HCT116 (cell line): ENCODE data around the gene CTBP2. TPM values are rescaled to one million over a fixed set of nuclear protein-coding genes. Genes with fewer than 3 reads are reported as not detected.

ENCODE experiments used
- ATAC-seq: fragments of 200-7000 bp; cut with Tn5 transposase; 2 replicates; pipeline ENCODE4 v1.9.1; 2020; ENCODE audit warnings: mild to moderate bottlenecking, moderate library complexity
- BruUV-seq: library from RNA; stranded (reverse); fragments of 400-500 nt; replicated peaks from 2 replicates; lab custom pipeline; 2021; lab: Mats Ljungman, UMichigan
- CTCF ChIA-PET: fragments of 300-600 bp; sonication (Branson Sonifier 250); formaldehyde crosslinking; loops from one replicate; lab custom pipeline; 2021; ENCODE audit warnings: antibody characterized with exemption; lab: Charles Lee
- POLR2A ChIA-PET: fragments of 300-600, 350-600 bp; sonication (Branson Sonifier 250); formaldehyde crosslinking; loops from one replicate; lab custom pipeline; 2021; ENCODE audit warnings: antibody characterized with exemption; lab: Charles Lee
- RAD21 ChIA-PET, 2 experiments: fragments of 300-600 bp; sonication (Branson Sonifier 250); formaldehyde crosslinking; loops; one replicate each; lab custom pipeline; 2023; ENCODE audit warnings: low total read pairs in 2 of 2; ENCODE audit not compliant: uncharacterized antibody in 2 of 2, unreplicated experiment in 2 of 2, low non-redundant PET in 1 of 2; lab: Charles Lee
- DNase-seq: peaks from one replicate; pipeline ENCODE4 v3.0.0-alpha.2; 2010; ENCODE audit warnings: low read depth, low spot score
- H2AFZ ChIP-seq: fragments of 200-600 bp; shearing (Covaris generic), sonication (generic); 2 replicates; pipeline ENCODE4 v1.6.1; 2017; ENCODE audit warnings: low read depth, mixed run types, mixed read lengths, antibody characterized with exemption, low read length; ENCODE audit not compliant: poor library complexity, severe bottlenecking
- H3K27ac ChIP-seq: 2 replicates; pipeline ENCODE4 v1.5.1; 2012; ENCODE audit warnings: low read depth, low read length
- H3K27me3 ChIP-seq: fragments of 200-600 bp; sonication (generic); 2 replicates; pipeline ENCODE4 v1.6.1; 2016; ENCODE audit warnings: mixed run types, low read length, mixed read lengths; ENCODE audit not compliant: insufficient read depth
- H3K36me3 ChIP-seq, 2 experiments: fragments of 200-500 bp in 1 of 2; fragments of 200-600 bp in 1 of 2; sonication (Bioruptor generic) in 1 of 2; sonication (generic) in 1 of 2; 2 replicates each; pipeline versions ENCODE4 v1.5.1 to v1.6.1; 2014 to 2016; ENCODE audit warnings: low read length in 2 of 2, inconsistent platforms in 1 of 2, mixed read lengths in 1 of 2, mixed run types in 1 of 2; ENCODE audit not compliant: insufficient read depth in 2 of 2, control insufficient read depth in 1 of 2
- H3K4me1 ChIP-seq, 2 experiments: fragments of 200-600 bp in 1 of 2; sonication (generic) in 1 of 2; 2 replicates each; pipeline versions ENCODE4 v1.5.1 to v1.6.1; 2012 to 2017; ENCODE audit warnings: low read length in 2 of 2, inconsistent platforms in 1 of 2, mild to moderate bottlenecking in 1 of 2, mixed read lengths in 1 of 2, mixed run types in 1 of 2, moderate library complexity in 1 of 2; ENCODE audit not compliant: insufficient read depth in 2 of 2, control insufficient read depth in 1 of 2
- H3K4me2 ChIP-seq: fragments of 200-600 bp; sonication (generic); 2 replicates; pipeline ENCODE4 v1.6.1; 2017; ENCODE audit warnings: mixed run types, low read length, mixed read lengths
- H3K4me3 ChIP-seq, 2 experiments: fragments of 200-600 bp in 1 of 2; sonication (generic) in 1 of 2; replicated peaks in 1 of 2; 2 replicates each; pipeline ENCODE4 v1.5.1; 2011 to 2016; ENCODE audit warnings: low read length in 2 of 2, control low read depth in 1 of 2, low read depth in 1 of 2, mild to moderate bottlenecking in 1 of 2, mixed read lengths in 1 of 2, mixed run types in 1 of 2
- H3K79me2 ChIP-seq: fragments of 200-600 bp; sonication (generic); 2 replicates; pipeline ENCODE4 v1.6.1; 2017; ENCODE audit warnings: mild to moderate bottlenecking, mixed run types, low read length, moderate library complexity, mixed read lengths; ENCODE audit not compliant: insufficient read depth
- H3K9ac ChIP-seq: fragments of 200-600 bp; sonication (generic); 2 replicates; pipeline ENCODE4 v1.6.1; 2016; ENCODE audit warnings: low read length, mixed read lengths
- H3K9me2 ChIP-seq: fragments of 200-600 bp; sonication (generic), shearing (Covaris generic); 2 replicates; pipeline ENCODE4 v1.6.1; 2017; ENCODE audit warnings: mixed run types, mild to moderate bottlenecking, moderate library complexity; ENCODE audit not compliant: insufficient read depth
- H3K9me3 ChIP-seq, 2 experiments: fragments of 200-500 bp in 1 of 2; fragments of 200-600 bp in 1 of 2; sonication (Bioruptor generic) in 1 of 2; sonication (generic) in 1 of 2; 2 replicates each; pipeline ENCODE4 v1.6.1; 2014 to 2017; ENCODE audit warnings: low read length in 2 of 2, mixed read lengths in 2 of 2, inconsistent platforms in 1 of 2, low read depth in 1 of 2, mild to moderate bottlenecking in 1 of 2, mixed run types in 1 of 2, moderate library complexity in 1 of 2; ENCODE audit not compliant: control insufficient read depth in 1 of 2, insufficient read depth in 1 of 2
- H4K20me1 ChIP-seq: fragments of 200-600 bp; sonication (generic), shearing (Covaris generic); 2 replicates; pipeline ENCODE4 v1.6.1; 2017; ENCODE audit warnings: mixed run types, mild to moderate bottlenecking, moderate library complexity; ENCODE audit not compliant: insufficient read depth
- CBX3 ChIP-seq: IDR thresholded peaks from 2 replicates; pipeline ENCODE4 v1.6.1; 2012; ENCODE audit warnings: low read depth
- CTCF ChIP-seq, 3 experiments: fragments of 200-600 bp in 1 of 3; sonication (generic) in 1 of 3; IDR thresholded peaks in 2 of 3; conservative IDR thresholded peaks in 1 of 3; 2 replicates each; pipeline ENCODE4 v1.5.1; 2012 to 2017; ENCODE audit warnings: low read depth in 2 of 3, low read length in 2 of 3, antibody characterized with exemption in 1 of 3, borderline replicate concordance in 1 of 3, control low read depth in 1 of 3, mild to moderate bottlenecking in 1 of 3, mixed read lengths in 1 of 3, mixed run types in 1 of 3, moderate library complexity in 1 of 3; ENCODE audit not compliant: insufficient read depth in 1 of 3
- EGR1 ChIP-seq: IDR thresholded peaks from 2 replicates; pipeline ENCODE4 v1.6.1; 2012; ENCODE audit warnings: low read depth
- EZH2 ChIP-seq: fragments of 200-600 bp; sonication (generic); IDR thresholded peaks from 2 replicates; pipeline ENCODE4 v1.6.1; 2017; ENCODE audit warnings: antibody characterized with exemption, mixed run types
- EZH2phosphoT487 ChIP-seq: fragments of 200-600 bp; IDR thresholded peaks from 2 replicates; pipeline ENCODE4 v1.6.1; 2018; ENCODE audit warnings: antibody characterized with exemption, borderline replicate concordance
- FOSL1 ChIP-seq: IDR thresholded peaks from 2 replicates; pipeline ENCODE4 v1.6.1; 2012; ENCODE audit warnings: low read depth
- MAX ChIP-seq: IDR thresholded peaks from 2 replicates; pipeline ENCODE4 v1.6.1; 2012
- RAD21 ChIP-seq: IDR thresholded peaks from 2 replicates; pipeline ENCODE4 v1.6.1; 2012; ENCODE audit warnings: low read depth, mild to moderate bottlenecking
- REST ChIP-seq: IDR thresholded peaks from 2 replicates; pipeline ENCODE4 v1.6.1; 2012; ENCODE audit warnings: low read depth
- TCF7L2 ChIP-seq: IDR thresholded peaks from 2 replicates; pipeline ENCODE4 v1.7.0; 2011; ENCODE audit warnings: borderline replicate concordance, inconsistent platforms; ENCODE audit not compliant: insufficient read depth, insufficient read length; ENCODE audit errors: extremely low read depth
- YY1 ChIP-seq: IDR thresholded peaks from 2 replicates; pipeline ENCODE4 v1.6.1; 2011; ENCODE audit warnings: low read length, low read depth, moderate library complexity, mild to moderate bottlenecking; ENCODE audit not compliant: insufficient replicate concordance; ENCODE audit errors: extremely low read depth
- ZBTB33 ChIP-seq: IDR thresholded peaks from 2 replicates; pipeline ENCODE4 v1.6.1; 2011; ENCODE audit warnings: mild to moderate bottlenecking, low read length, moderate library complexity; ENCODE audit not compliant: insufficient replicate concordance; ENCODE audit errors: extremely low read depth
- ZFX ChIP-seq: fragments of 450-650 bp; IDR thresholded peaks from 2 replicates; pipeline ENCODE4 v1.6.1; 2017
- ZNF274 ChIP-seq: fragments of 200-500 bp; sonication (Bioruptor generic); IDR thresholded peaks from 2 replicates; pipeline ENCODE4 v1.6.1; 2014; ENCODE audit warnings: mild to moderate bottlenecking, low read depth, low read length, inconsistent platforms
- intact Hi-C: fragments of 100-400 bp; cut with micrococcal nuclease; formaldehyde crosslinking; loops from 2 replicates; pipeline ENCODE4 v1.10.0; 2022
- total RNA-seq: library from RNA; stranded (reverse); gene quantifications from one replicate; pipeline ENCODE4 v1.2.1, GENCODE V29; 2021; ENCODE audit not compliant: unreplicated experiment
- TF ChIP-seq, protein P1 (sequence below): IDR thresholded peaks from 2 replicates; pipeline ENCODE4 v1.6.1; 2012

CTBP2 gene
- total RNA-seq, 1 experiment from 2014 or later = 144 TPM

- TF ChIP-seq EZH2 (no peak), YY1 (no peak), FOSL1 (no peak), MAX (no peak), CBX3 (no peak), EZH2phosphoT487 (no peak), CTCF (IDR thresholded peaks at IDR 0.05 in 2 of 3, conservative IDR thresholded peaks at IDR 0.05 in 1 of 3; ENCODE audit: borderline replicate concordance in 1 of 3, insufficient read depth in 1 of 3, low read depth in 2 of 3, low read length in 2 of 3) (no peak), RAD21 (no peak), EGR1 (no peak), TCF7L2 (no peak), ZNF274 (no peak), REST (no peak), ZBTB33 (no peak), ZFX (no peak)
- TF ChIP-seq, protein P1, sequence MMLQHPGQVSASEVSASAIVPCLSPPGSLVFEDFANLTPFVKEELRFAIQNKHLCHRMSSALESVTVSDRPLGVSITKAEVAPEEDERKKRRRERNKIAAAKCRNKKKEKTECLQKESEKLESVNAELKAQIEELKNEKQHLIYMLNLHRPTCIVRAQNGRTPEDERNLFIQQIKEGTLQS = no peak
- ChIA-PET RAD21 (no interaction called here), CTCF (no interaction called here), POLR2A (no interaction called here)
- Histone ChIP-seq H3K27ac (no peak overlapping the region), H3K4me2 (no peak overlapping the region), H4K20me1 (peaks cover 35% of the 10 kb centered on the region), H3K9ac (no peak overlapping the region), H3K4me3 (no peak overlapping the region), H3K27me3 (no peaks in the 10 kb centered on the region), H3K4me1 (peaks cover 0 to 6% of the 10 kb centered on the region in 2 experiments; a peak in 1 of 4 replicates), H2AFZ (no peak overlapping the region), H3K9me3 (no peaks in the 10 kb centered on the region), H3K79me2 (peaks cover 100% of the 10 kb centered on the region), H3K36me3 (no peaks in the 10 kb centered on the region), H3K9me2 (no peaks in the 10 kb centered on the region)
- no peak for DNase-seq
- ATAC-seq = no peak
- intact Hi-C loops = no loop called here
- no TSS peak for BruUV-seq
Measured at GRCh38 chr10:124939290-124939689, 221.1 kb downstream of the CTBP2 start.
